Measurements from ENCODE around the gene CYS1.

Gene CYS1

DNA sequence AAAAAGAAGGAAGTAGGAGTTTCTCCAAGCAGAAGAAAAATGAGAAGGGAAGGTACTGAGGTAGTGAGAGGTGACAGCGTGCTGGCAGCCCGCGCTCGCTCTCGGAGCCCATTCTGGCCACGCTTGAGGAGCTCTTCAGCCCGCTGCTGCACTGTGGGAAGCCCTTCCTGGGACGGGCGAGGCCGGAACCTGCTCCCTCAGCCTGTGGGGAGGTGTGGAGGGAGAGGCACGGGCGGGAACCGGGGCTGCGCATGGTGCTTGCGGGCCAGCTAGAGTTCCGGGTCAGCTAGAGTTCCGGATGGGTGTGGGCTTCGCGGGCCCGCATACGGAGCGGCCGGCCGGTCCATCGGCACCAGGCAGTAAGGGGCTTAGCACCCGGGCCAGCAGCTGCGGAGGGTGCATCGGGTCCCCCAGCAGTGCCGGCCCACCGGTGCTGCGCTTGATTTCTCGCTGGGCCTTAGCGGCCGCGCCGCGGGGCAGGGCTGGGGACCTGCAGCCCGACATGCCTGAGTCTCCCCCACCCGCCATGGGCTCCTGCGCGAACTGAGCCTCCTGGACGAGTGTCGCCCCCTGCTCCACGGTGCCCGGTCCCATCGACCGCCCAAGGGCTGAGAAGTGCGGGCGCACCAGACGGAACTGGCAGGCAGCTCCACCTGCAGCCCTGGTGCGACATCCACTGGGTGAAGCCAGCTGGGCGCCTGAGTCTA, 11.1 kb upstream of the CYS1 start:
- peaks cover 40% of the 10 kb centered on the region for H3K27me3 ChIP-seq (replicated peaks; ENCODE audit: control insufficient read depth, insufficient read depth, low read length)
- peak overlapping the region; percentile 50 for H3K4me3 ChIP-seq (ENCODE audit: low read length)
- no peaks in the 10 kb centered on the region for H3K36me3 ChIP-seq (ENCODE audit: control insufficient read depth, insufficient read depth, low read length, severe bottlenecking)
- DNase-seq (ENCODE audit: low read depth), result no peak
- no peaks in the 10 kb centered on the region for H3K4me1 ChIP-seq (ENCODE audit: control insufficient read depth, insufficient read depth, low read length)
- no peak overlapping the region for H3K9ac ChIP-seq (ENCODE audit: low read length)
- peaks cover 9% of the 10 kb centered on the region for H3K9me3 ChIP-seq (ENCODE audit: control insufficient read depth, low read length)

DNA sequence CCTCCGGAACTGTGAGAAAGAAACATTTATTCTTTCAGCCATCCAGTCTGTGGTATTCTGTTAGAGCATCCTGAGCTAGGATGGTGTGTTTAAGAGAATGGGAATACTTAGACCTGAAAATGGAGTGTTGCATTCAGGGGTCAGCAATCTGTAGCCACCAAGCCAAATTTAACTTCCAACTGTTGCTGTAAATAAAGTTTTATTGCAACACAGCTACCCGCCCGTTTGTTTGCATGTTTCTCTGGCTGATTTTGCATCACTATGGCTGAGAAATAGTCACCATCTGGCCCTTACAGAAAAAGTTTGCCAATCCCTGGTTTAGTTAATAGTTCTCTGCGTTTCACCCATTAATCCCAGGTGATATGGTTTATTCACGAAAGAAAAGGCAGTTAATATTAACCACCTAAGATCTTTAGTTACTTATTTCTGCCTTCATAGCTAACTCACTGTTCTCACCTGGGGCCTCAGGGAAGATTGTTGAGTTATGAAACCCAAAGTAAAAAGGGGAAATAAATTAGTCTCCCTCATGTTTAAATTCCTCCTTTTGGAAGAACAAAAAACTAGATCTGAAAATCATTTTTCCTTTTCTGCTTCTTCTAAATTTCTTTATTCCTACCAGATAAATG, 9.5 kb upstream of the CYS1 start:
- Histone ChIP-seq H3K36me3 (ENCODE audit: control insufficient read depth, insufficient read depth, low read length, severe bottlenecking) (no peaks in the 10 kb centered on the region), H3K4me3 (ENCODE audit: low read length) (no peak overlapping the region), H3K9ac (ENCODE audit: low read length) (no peak overlapping the region), H3K4me1 (ENCODE audit: control insufficient read depth, insufficient read depth, low read length) (no peaks in the 10 kb centered on the region), H3K9me3 (ENCODE audit: control insufficient read depth, low read length) (peaks cover 13% of the 10 kb centered on the region), H3K27me3 (replicated peaks; ENCODE audit: control insufficient read depth, insufficient read depth, low read length) (peaks cover 53% of the 10 kb centered on the region)
- DNase-seq (ENCODE audit: low read depth), result no peak

DNA sequence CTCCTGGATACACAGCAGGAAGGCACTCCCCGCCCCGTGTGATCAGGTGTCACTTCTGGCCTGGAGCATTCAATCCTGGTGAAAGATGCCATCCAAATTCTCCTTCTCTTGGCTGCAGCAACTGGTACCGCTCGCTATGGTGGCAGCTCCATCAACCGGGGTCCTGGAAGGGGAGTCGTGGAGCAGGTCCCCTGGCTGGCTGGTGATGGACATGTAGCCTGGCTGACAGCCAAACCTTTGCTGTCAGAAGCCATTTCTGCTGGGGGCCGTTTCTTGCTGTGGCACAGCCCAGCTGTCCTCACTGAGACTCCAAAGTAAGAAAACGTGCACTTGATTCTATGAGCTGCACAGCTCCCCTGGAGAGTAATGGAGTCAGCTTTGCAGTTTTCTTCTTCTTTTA, 7.1 kb upstream of the CYS1 start:
- Histone ChIP-seq H3K27me3 (replicated peaks; ENCODE audit: control insufficient read depth, insufficient read depth, low read length) (peaks cover 53% of the 10 kb centered on the region), H3K4me1 (ENCODE audit: control insufficient read depth, insufficient read depth, low read length) (no peaks in the 10 kb centered on the region), H3K36me3 (ENCODE audit: control insufficient read depth, insufficient read depth, low read length, severe bottlenecking) (no peaks in the 10 kb centered on the region), H3K9ac (ENCODE audit: low read length) (no peak overlapping the region), H3K9me3 (ENCODE audit: control insufficient read depth, low read length) (peaks cover 12% of the 10 kb centered on the region), H3K4me3 (ENCODE audit: low read length) (no peak overlapping the region)
- no peak for DNase-seq (ENCODE audit: low read depth)

DNA sequence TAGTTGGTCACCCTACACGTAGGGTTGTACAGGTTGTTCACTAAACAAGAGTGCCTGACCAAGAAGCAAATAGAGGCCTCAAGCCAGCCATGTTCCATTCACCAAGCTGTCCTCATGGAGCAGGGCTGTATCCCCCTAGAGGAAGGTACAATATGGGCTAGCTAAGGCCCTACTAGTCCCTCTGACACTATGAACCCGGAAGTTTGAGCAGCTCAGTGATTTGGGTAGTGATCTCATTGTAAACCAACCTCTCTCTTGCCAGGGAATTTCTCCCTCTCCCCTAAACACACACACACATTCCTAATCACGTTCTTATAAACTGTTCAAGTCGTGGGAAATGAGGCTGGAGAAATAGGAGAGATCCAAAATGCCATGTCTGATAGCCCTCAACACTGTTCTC, 6.7 kb upstream of the CYS1 start:
- Histone ChIP-seq H3K9ac (ENCODE audit: low read length) (no peak overlapping the region), H3K36me3 (ENCODE audit: control insufficient read depth, insufficient read depth, low read length, severe bottlenecking) (no peaks in the 10 kb centered on the region), H3K27me3 (replicated peaks; ENCODE audit: control insufficient read depth, insufficient read depth, low read length) (peaks cover 49% of the 10 kb centered on the region), H3K4me1 (ENCODE audit: control insufficient read depth, insufficient read depth, low read length) (no peaks in the 10 kb centered on the region), H3K4me3 (ENCODE audit: low read length) (no peak overlapping the region), H3K9me3 (ENCODE audit: control insufficient read depth, low read length) (peaks cover 8% of the 10 kb centered on the region)
- DNase-seq (ENCODE audit: low read depth), result no peak

DNA sequence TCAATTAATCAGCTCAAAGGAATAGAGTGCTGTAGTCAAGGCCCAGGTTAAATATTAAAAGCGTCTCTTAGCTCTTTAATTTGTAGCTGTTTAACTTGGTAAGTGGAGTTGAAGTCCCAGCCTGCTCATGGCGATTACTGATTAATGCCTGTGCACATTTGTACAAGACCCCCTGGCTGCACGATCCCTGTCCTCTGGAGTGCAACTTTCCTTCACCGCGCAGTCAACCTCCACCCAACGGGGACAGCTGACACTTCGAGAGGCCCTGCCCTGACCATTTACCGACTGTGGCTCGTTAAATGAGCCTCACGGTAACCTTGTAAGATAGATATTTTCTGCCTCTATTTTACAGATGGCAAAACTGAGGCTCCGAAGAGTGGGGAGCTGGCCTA, 5.5 kb upstream of the CYS1 start:
- Histone ChIP-seq H3K4me1 (ENCODE audit: control insufficient read depth, insufficient read depth, low read length) (no peaks in the 10 kb centered on the region), H3K27me3 (replicated peaks; ENCODE audit: control insufficient read depth, insufficient read depth, low read length) (peaks cover 40% of the 10 kb centered on the region), H3K9me3 (ENCODE audit: control insufficient read depth, low read length) (peaks cover 4% of the 10 kb centered on the region), H3K36me3 (ENCODE audit: control insufficient read depth, insufficient read depth, low read length, severe bottlenecking) (no peaks in the 10 kb centered on the region), H3K4me3 (ENCODE audit: low read length) (no peak overlapping the region), H3K9ac (ENCODE audit: low read length) (no peak overlapping the region)
- no peak for DNase-seq (ENCODE audit: low read depth)

DNA sequence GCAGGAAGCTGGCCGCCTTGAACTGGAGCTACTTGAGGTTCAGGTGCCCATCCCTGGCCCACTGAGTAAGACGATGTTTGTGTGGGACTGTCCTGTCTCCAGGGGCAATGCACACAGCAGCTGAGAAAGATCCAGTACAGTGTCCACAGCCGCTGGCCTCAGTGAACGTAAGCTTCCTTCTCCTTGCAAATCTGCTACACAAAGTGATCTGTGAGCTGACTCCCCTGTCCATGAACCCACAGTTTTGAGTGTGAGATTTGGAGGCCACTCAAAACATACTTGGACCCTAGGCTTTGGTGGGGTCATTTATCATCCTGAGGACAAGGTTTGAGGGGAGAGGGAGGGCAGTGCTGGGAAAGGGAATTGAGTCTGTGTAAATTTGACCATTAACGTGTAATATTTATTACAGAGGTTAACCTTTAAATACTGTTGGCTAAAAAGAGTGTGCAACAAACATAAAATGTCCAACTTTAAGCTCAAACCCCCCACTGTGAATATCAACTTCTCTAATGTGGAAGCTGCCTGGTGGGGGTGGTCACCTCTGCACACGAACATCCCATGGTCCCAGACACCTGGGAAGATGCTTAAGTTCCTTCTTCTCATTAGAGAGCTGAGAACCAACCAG, 4.9 kb upstream of the CYS1 start:
- no peak for DNase-seq (ENCODE audit: low read depth)
- H3K27me3 ChIP-seq (replicated peaks; ENCODE audit: control insufficient read depth, insufficient read depth, low read length), result peaks cover 40% of the 10 kb centered on the region
- H3K4me3 ChIP-seq (ENCODE audit: low read length), result no peak overlapping the region

DNA sequence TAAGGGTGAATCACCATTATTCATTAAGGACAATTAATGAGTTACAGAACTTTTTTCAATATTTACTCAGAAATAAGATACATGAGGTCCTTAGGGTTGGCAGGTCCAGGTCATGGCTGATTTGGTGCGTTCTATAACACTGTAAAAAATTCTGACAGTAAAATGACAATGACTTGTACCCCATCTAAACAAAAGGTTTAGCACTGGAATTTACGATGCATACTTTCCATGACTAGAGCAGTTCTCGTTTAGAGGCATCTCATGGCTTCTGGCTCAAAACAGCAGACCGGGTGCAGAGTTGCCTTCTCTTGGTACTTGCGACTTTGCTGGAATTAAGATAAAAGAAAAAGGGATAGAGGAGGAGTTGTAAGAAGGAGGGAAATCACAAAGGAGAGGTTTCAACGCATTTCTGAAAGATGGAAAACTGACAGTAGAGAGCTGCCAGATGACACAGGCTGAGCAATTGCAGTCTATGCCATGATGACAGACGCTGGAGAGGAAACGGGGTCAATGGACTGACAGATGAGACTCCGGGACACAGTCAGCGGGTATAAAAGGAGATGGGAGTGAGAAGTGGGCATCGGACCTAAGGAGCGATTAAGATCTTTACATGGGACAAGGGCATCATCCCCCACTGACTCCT, 4.1 kb upstream of the CYS1 start:
- Histone ChIP-seq H3K4me1 (ENCODE audit: control insufficient read depth, insufficient read depth, low read length) (peaks cover under 1% of the 10 kb centered on the region), H3K9ac (ENCODE audit: low read length) (no peak overlapping the region), H3K4me3 (ENCODE audit: low read length) (no peak overlapping the region), H3K27me3 (replicated peaks; ENCODE audit: control insufficient read depth, insufficient read depth, low read length) (peaks cover 36% of the 10 kb centered on the region), H3K36me3 (ENCODE audit: control insufficient read depth, insufficient read depth, low read length, severe bottlenecking) (no peaks in the 10 kb centered on the region), H3K9me3 (ENCODE audit: control insufficient read depth, low read length) (peaks cover 4% of the 10 kb centered on the region)
- no peak for DNase-seq (ENCODE audit: low read depth)

More for the DNA sequence above, 4.9 kb upstream of the CYS1 start:
- Histone ChIP-seq H3K36me3 (ENCODE audit: control insufficient read depth, insufficient read depth, low read length, severe bottlenecking) (no peaks in the 10 kb centered on the region), H3K9ac (ENCODE audit: low read length) (no peak overlapping the region), H3K4me1 (ENCODE audit: control insufficient read depth, insufficient read depth, low read length) (no peaks in the 10 kb centered on the region), H3K9me3 (ENCODE audit: control insufficient read depth, low read length) (peaks cover 4% of the 10 kb centered on the region)

DNA sequence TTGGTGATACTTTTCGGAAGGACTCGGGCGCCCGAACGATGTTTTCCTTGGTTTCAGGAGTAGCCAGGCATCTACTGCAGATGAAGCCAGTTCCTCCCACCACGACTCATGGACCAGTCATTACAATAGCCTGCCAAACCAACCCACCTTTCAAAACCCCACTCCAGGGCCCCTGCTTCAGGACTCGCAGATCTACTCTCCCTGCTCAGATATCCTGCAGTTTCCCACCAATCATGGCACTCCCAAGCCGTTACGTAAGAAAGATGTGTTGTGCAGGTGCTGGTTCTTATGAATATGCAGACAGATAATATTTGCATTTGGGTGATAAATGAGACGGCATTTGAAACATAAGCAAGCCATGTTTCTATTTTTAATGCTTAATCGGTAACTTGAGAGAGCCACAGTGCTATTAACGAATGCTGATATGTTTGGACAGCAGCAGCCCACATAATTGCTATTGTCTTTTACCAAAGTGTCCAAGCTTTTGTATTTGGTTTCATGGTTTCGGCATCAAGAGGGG, 3.5 kb upstream of the CYS1 start:
- Histone ChIP-seq H3K4me1 (ENCODE audit: control insufficient read depth, insufficient read depth, low read length) (peaks cover 6% of the 10 kb centered on the region), H3K36me3 (ENCODE audit: control insufficient read depth, insufficient read depth, low read length, severe bottlenecking) (no peaks in the 10 kb centered on the region), H3K27me3 (replicated peaks; ENCODE audit: control insufficient read depth, insufficient read depth, low read length) (peaks cover 33% of the 10 kb centered on the region), H3K4me3 (ENCODE audit: low read length) (no peak overlapping the region), H3K9ac (ENCODE audit: low read length) (no peak overlapping the region), H3K9me3 (ENCODE audit: control insufficient read depth, low read length) (peaks cover 4% of the 10 kb centered on the region)
- DNase-seq (ENCODE audit: low read depth), result no peak

DNA sequence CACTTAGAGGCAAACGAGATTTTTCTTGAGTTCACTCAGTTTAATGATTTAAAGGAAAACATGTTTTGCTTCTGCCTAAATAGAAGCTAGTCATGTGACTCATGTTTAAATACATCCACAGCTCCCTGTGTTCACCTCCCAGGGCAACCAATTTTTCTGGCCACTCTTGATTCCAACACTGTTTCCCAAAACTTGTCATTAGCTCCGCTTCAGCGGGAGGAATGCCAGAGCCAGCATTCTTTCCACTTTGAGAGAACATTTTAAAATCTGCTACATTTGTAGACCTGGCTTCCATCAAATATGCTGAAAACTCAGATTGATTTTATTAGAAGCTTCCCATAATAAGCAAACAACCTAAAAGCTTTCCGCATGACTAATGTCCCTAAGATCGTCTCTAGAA, 2.8 kb upstream of the CYS1 start:
- H3K36me3 ChIP-seq (ENCODE audit: control insufficient read depth, insufficient read depth, low read length, severe bottlenecking), result no peaks in the 10 kb centered on the region
- no peak overlapping the region for H3K4me3 ChIP-seq (ENCODE audit: low read length)
- H3K27me3 ChIP-seq (replicated peaks; ENCODE audit: control insufficient read depth, insufficient read depth, low read length), result peaks cover 40% of the 10 kb centered on the region
- peaks cover 4% of the 10 kb centered on the region for H3K9me3 ChIP-seq (ENCODE audit: control insufficient read depth, low read length)
- H3K9ac ChIP-seq (ENCODE audit: low read length), result no peak overlapping the region
- peaks cover 7% of the 10 kb centered on the region for H3K4me1 ChIP-seq (ENCODE audit: control insufficient read depth, insufficient read depth, low read length)
- DNase-seq (ENCODE audit: low read depth), result peak; percentile 9

DNA sequence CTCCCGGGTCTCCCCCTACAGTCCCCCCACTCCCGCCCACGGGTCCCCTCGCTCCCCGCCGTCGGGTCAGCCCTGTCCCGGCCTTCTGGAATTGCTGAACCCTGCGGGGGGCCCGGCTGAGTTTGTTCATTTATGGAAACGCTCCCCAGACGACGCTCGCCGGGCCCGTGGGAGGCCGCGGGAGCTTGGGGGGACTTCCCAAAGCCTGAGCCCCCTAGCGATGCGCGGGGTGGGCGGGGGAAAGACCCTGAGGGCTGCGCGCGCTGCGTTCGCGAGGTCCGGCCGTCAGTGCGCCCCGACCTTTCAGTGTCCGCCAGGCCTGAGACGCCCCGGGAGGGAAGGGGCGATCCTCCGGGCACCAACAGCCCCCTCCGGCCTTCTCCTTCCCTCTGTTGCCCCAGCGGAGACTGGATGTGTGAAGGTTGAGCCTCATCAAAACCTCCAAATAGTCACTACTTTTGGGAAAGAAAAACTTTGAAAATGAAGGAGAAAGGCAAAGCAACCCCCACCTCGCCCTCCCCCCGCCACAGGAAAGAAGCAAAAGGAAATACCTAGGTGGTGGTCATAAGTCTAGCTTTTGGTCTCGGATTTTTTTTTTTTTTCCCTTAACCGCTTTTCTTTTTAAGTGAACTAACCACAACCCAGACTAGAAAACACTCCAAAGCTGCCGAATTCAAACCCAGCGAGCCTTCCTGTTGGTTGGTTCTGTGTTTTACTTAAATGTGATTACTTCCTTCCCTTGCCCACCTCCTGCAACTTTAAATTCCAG, 509 bp upstream of the CYS1 start:
- H3K9ac ChIP-seq (ENCODE audit: low read length), result no peak overlapping the region
- H3K4me3 ChIP-seq (ENCODE audit: low read length), result no peak overlapping the region
- no peak for DNase-seq (ENCODE audit: low read depth)
- H3K27me3 ChIP-seq (replicated peaks; ENCODE audit: control insufficient read depth, insufficient read depth, low read length), result peaks cover 53% of the 10 kb centered on the region
- no peaks in the 10 kb centered on the region for H3K36me3 ChIP-seq (ENCODE audit: control insufficient read depth, insufficient read depth, low read length, severe bottlenecking)
- H3K4me1 ChIP-seq (ENCODE audit: control insufficient read depth, insufficient read depth, low read length), result peaks cover 7% of the 10 kb centered on the region
- H3K9me3 ChIP-seq (ENCODE audit: control insufficient read depth, low read length), result peaks cover 4% of the 10 kb centered on the region

Measured in adipocyte (in vitro differentiated cells).